Measurements from ENCODE around the gene RNF44. TPM values are rescaled to one million over a fixed set of nuclear protein-coding genes. Genes with fewer than 3 reads are reported as not detected.

The RNF44 gene
- total RNA-seq, 1 experiment from 2014 or later, result 19.2 TPM

- no peak overlapping the region for H3K4me3 ChIP-seq (ENCODE audit: low read length)
- H3K9ac ChIP-seq (ENCODE audit: low read length), result no peak overlapping the region
- no peak overlapping the region for H3K4me2 ChIP-seq (ENCODE audit: low read length)
- no peak overlapping the region for H3K27ac ChIP-seq (ENCODE audit: low read length)
- BruUV-seq (replicated peaks), result no TSS peak
- H2AFZ ChIP-seq (ENCODE audit: low read length), result no peak overlapping the region
- peaks cover 13% of the 10 kb centered on the region for H4K20me1 ChIP-seq (ENCODE audit: low read length)
- peaks cover 11% of the 10 kb centered on the region; the same call in 1 of the 2 replicates for H3K36me3 ChIP-seq (ENCODE audit: low read depth, low read length)
- ATAC-seq (no peak), DNase-seq (no peak)
- no peaks in the 10 kb centered on the region for H3K9me3 ChIP-seq (ENCODE audit: low read length)
- H3K79me2 ChIP-seq (ENCODE audit: low read length), result peaks cover 30% of the 10 kb centered on the region
- ChIA-PET CTCF (no interaction called here), POLR2A (ENCODE audit: unreplicated experiment) (no interaction called here)
- TF ChIP-seq CTCF (conservative IDR thresholded peaks at IDR 0.05; ENCODE audit: low read depth, low read length), result no peak
- no peak for TF ChIP-seq EZH2 (IDR thresholded peaks at IDR 0.05; ENCODE audit: low read length, unreplicated experiment)
- TF ChIP-seq EZH2phosphoT487 (IDR thresholded peaks at IDR 0.05; ENCODE audit: borderline replicate concordance, low read length), result no peak
- H3K4me1 ChIP-seq (ENCODE audit: insufficient read depth, low read length), result peaks cover 19% of the 10 kb centered on the region
- no peaks in the 10 kb centered on the region for H3F3A ChIP-seq (ENCODE audit: low read length, unreplicated experiment)
- intact Hi-C loops (cut with micrococcal nuclease), result no loop called here
- no peaks in the 10 kb centered on the region for H3K9me2 ChIP-seq (replicated peaks; ENCODE audit: low read length)
- no peaks in the 10 kb centered on the region for H3K27me3 ChIP-seq (ENCODE audit: low read length)
Observed at GRCh38 chr5:176530393-176530982, 6.7 kb downstream of the RNF44 start.

GRCh38 chr5:176529741-176530141 lies 7.5 kb downstream of the RNF44 start:
- no peaks in the 10 kb centered on the region for H3K9me2 ChIP-seq (replicated peaks; ENCODE audit: low read length)
- H3K4me3 ChIP-seq (ENCODE audit: low read length), result no peak overlapping the region
- BruUV-seq (replicated peaks), result no TSS peak
- DNase-seq (no peak), ATAC-seq (no peak)
- no peak overlapping the region for H3K27ac ChIP-seq (ENCODE audit: low read length)
- peaks cover 11% of the 10 kb centered on the region; the same call in 1 of the 2 replicates for H3K36me3 ChIP-seq (ENCODE audit: low read depth, low read length)
- no peak for TF ChIP-seq EZH2 (IDR thresholded peaks at IDR 0.05; ENCODE audit: low read length, unreplicated experiment)
- no peak for TF ChIP-seq CTCF (conservative IDR thresholded peaks at IDR 0.05; ENCODE audit: low read depth, low read length)
- no peak for TF ChIP-seq EZH2phosphoT487 (IDR thresholded peaks at IDR 0.05; ENCODE audit: borderline replicate concordance, low read length)
- H2AFZ ChIP-seq (ENCODE audit: low read length), result no peak overlapping the region
- H3K79me2 ChIP-seq (ENCODE audit: low read length), result peaks cover 23% of the 10 kb centered on the region
- CTCF ChIA-PET, result no interaction called here
- H3K27me3 ChIP-seq (ENCODE audit: low read length), result no peaks in the 10 kb centered on the region
- no peak overlapping the region for H3K9ac ChIP-seq (ENCODE audit: low read length)
- no peak overlapping the region for H3K4me2 ChIP-seq (ENCODE audit: low read length)
- no peaks in the 10 kb centered on the region for H3K9me3 ChIP-seq (ENCODE audit: low read length)
- no peaks in the 10 kb centered on the region for H3F3A ChIP-seq (ENCODE audit: low read length, unreplicated experiment)
- POLR2A ChIA-PET (ENCODE audit: unreplicated experiment), result no interaction called here
- intact Hi-C loops (cut with micrococcal nuclease), result no loop called here
- H4K20me1 ChIP-seq (ENCODE audit: low read length), result peaks cover 13% of the 10 kb centered on the region
- H3K4me1 ChIP-seq (ENCODE audit: insufficient read depth, low read length), result peaks cover 11% of the 10 kb centered on the region

- ATAC-seq, result no peak
- Histone ChIP-seq H3K27me3 (ENCODE audit: low read length) (no peaks in the 10 kb centered on the region), H3K27ac (ENCODE audit: low read length) (no peak overlapping the region), H3K9me3 (ENCODE audit: low read length) (no peaks in the 10 kb centered on the region), H4K20me1 (ENCODE audit: low read length) (peaks cover 12% of the 10 kb centered on the region), H3K9ac (ENCODE audit: low read length) (no peak overlapping the region), H3K9me2 (replicated peaks; ENCODE audit: low read length) (no peaks in the 10 kb centered on the region), H2AFZ (ENCODE audit: low read length) (no peak overlapping the region), H3K36me3 (ENCODE audit: low read depth, low read length) (peaks cover 11% of the 10 kb centered on the region; the same call in 1 of the 2 replicates), H3F3A (ENCODE audit: low read length, unreplicated experiment) (no peaks in the 10 kb centered on the region), H3K4me3 (ENCODE audit: low read length) (no peak overlapping the region), H3K4me2 (ENCODE audit: low read length) (no peak overlapping the region), H3K79me2 (ENCODE audit: low read length) (peaks cover 17% of the 10 kb centered on the region), H3K4me1 (ENCODE audit: insufficient read depth, low read length) (peaks cover 6% of the 10 kb centered on the region)
- TF ChIP-seq CTCF (conservative IDR thresholded peaks at IDR 0.05; ENCODE audit: low read depth, low read length), result no peak
- no peak for TF ChIP-seq EZH2phosphoT487 (IDR thresholded peaks at IDR 0.05; ENCODE audit: borderline replicate concordance, low read length)
- no peak for TF ChIP-seq EZH2 (IDR thresholded peaks at IDR 0.05; ENCODE audit: low read length, unreplicated experiment)
- intact Hi-C loops (cut with micrococcal nuclease), result no loop called here
- BruUV-seq (replicated peaks), result no TSS peak
- POLR2A ChIA-PET (ENCODE audit: unreplicated experiment), result no interaction called here
- no peak for DNase-seq
- CTCF ChIA-PET, result no interaction called here
Observed at GRCh38 chr5:176529116-176529740, 8.0 kb downstream of the RNF44 start.

Measured in PC-3 (cell line).